Tibial artery (tissue), 4 donors: ENCODE results near the gene SH3D19.

ENCODE experiments used
- DNase-seq, 2 donors: peaks; one replicate each; pipeline ENCODE4 v3.0.0-alpha.2; 2019
- H3K27ac ChIP-seq, 2 donors: fragments of 200-600 bp; sonication (generic) in 1 of 2; 1 replicate in 1 of 2; 2 replicates in 1 of 2; pipeline ENCODE4 v1.5.1; 2018 to 2019; ENCODE audit warnings: mild to moderate bottlenecking in 1 of 2
- H3K27me3 ChIP-seq, 2 donors: fragments of 200-600 bp; sonication (generic) in 1 of 2; one replicate each; pipeline versions ENCODE4 v1.5.1 to v1.6.0; 2016 to 2019
- H3K36me3 ChIP-seq, 3 donors: fragments of 200-600 bp; sonication (generic) in 2 of 3; one replicate each; pipeline ENCODE4 v1.5.1; 2016 to 2019; ENCODE audit warnings: mild to moderate bottlenecking in 2 of 3
- H3K4me1 ChIP-seq, 4 donors: fragments of 200-600 bp; sonication (generic) in 2 of 4; 1 replicate in 3 of 4; 2 replicates in 1 of 4; pipeline ENCODE4 v1.5.1; 2016 to 2019
- H3K4me3 ChIP-seq, 2 donors: fragments of 200-600 bp; sonication (generic) in 1 of 2; 1 replicate in 1 of 2; 2 replicates in 1 of 2; pipeline ENCODE4 v1.5.1; 2018 to 2019; ENCODE audit warnings: mild to moderate bottlenecking in 2 of 2
- H3K9me3 ChIP-seq, 3 donors: fragments of 200-600 bp; sonication (generic) in 1 of 3; one replicate each; pipeline ENCODE4 v1.5.1; 2016 to 2019
- intact Hi-C: fragments of 100-400 bp; cut with DNase I; formaldehyde crosslinking; loops from one replicate; pipeline ENCODE4 v1.15.0; 2023; ENCODE audit warnings: low total_unique reads
- TF ChIP-seq, protein P1 (sequence below), 2 experiments: fragments of 200-600 bp in 1 of 2; fragments of 450-650 bp in 1 of 2; IDR thresholded peaks; one replicate each; pipeline ENCODE4 v1.5.1; 2017 to 2019; ENCODE audit warnings: antibody characterized with exemption in 2 of 2, mild to moderate bottlenecking in 1 of 2, moderate library complexity in 1 of 2

SH3D19 gene

GRCh38 chr4:151192556-151193235 lies 132.7 kb downstream of the SH3D19 start:
- TF ChIP-seq, protein P1, sequence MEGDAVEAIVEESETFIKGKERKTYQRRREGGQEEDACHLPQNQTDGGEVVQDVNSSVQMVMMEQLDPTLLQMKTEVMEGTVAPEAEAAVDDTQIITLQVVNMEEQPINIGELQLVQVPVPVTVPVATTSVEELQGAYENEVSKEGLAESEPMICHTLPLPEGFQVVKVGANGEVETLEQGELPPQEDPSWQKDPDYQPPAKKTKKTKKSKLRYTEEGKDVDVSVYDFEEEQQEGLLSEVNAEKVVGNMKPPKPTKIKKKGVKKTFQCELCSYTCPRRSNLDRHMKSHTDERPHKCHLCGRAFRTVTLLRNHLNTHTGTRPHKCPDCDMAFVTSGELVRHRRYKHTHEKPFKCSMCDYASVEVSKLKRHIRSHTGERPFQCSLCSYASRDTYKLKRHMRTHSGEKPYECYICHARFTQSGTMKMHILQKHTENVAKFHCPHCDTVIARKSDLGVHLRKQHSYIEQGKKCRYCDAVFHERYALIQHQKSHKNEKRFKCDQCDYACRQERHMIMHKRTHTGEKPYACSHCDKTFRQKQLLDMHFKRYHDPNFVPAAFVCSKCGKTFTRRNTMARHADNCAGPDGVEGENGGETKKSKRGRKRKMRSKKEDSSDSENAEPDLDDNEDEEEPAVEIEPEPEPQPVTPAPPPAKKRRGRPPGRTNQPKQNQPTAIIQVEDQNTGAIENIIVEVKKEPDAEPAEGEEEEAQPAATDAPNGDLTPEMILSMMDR (IDR thresholded peaks at IDR 0.05), result no peak
- no peak overlapping the region for H3K4me3 ChIP-seq
- no peaks in the 10 kb centered on the region for H3K27me3 ChIP-seq
- intact Hi-C loops, result no loop called here
- no peaks in the 10 kb centered on the region for H3K36me3 ChIP-seq
- no peak for DNase-seq
- H3K9me3 ChIP-seq, result no peaks in the 10 kb centered on the region
- no peak overlapping the region for H3K27ac ChIP-seq
- peaks cover 0 to 44% (median 17%) of the 10 kb centered on the region in 4 donors for H3K4me1 ChIP-seq

DNA sequence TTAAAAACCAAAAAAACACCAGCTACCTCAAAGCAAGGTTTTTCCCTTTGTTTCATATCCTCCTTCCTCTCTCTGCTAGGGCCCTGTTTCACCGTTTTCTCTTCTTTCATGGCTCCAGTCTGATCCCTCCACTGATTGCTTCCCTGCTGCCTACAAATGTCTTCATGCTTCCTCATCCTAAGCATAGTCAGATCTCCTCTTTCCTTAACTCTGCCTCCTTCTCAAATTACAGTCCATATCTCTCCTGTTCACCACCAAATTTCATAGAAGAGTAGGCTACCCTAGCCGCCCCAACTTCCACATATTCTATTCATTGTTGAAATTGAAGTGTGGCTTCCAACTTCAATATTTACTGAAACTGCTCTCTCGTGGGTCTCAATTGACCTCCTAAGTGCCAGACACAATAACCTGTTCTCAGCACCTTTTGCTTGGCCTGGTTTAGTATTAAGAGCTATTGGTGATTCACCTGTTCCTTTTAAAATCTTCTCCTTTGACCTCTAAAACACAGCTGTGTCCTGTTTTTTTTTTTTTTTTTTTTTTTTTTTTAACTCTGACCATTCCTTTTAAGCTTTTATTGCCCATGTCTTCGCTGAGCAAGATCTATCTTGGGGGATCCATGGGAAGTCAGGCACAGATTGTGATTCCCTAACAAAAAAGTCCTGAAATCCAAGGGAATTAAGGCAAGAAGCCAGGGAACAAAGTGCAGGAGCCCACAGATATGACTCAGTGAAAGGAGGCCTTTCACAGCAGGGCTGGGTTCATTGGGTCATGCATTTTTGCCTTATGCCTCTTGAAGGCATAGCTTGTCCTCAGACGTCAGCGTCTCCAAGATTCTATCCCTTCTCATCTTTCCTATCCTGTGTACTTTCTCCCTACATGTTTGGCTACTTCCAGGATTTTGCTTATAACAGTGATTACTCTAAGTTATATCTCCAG lies 140.6 kb downstream of the SH3D19 start:
- no peak for DNase-seq
- Histone ChIP-seq H3K4me1 (peaks cover 0 to 9% (median 0%) of the 10 kb centered on the region in 4 donors), H3K27me3 (no peaks in the 10 kb centered on the region), H3K27ac (no peak overlapping the region), H3K9me3 (no peaks in the 10 kb centered on the region), H3K4me3 (no peak overlapping the region), H3K36me3 (peaks cover 0 to 5% (median 3%) of the 10 kb centered on the region in 3 donors)
- TF ChIP-seq, protein P1 (IDR thresholded peaks at IDR 0.05), result no peak
- intact Hi-C loops, result no loop called here

DNA sequence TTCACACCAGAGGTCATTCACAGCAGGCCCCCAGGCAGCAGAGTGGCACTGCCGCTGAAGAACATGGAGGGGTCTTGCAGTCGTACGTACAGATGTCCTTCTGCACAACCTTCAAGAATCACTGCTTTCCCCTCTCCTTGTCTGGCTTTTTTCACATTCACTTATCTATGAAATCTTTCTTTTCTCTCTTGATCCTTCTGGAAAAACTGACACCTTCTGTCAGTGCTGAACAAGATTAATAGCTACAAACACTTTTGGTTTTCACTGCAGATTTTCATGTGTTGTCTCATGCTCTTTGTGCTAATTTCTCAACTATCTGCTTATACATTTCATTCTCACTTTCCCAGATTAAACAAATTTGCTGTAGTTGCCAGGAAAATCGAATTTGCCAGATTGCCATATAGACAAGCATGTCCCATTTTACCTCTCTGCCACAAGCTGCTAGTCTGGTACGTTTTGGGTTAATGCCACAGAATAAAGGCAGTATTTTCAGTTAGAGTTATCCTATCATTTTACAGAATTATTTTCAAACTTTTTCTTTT lies 142.9 kb downstream of the SH3D19 start:
- H3K9me3 ChIP-seq, result no peaks in the 10 kb centered on the region
- H3K27ac ChIP-seq, result no peak overlapping the region
- peaks cover 0 to 5% (median 3%) of the 10 kb centered on the region in 3 donors for H3K36me3 ChIP-seq
- no peak for DNase-seq
- intact Hi-C loops, result no loop called here
- H3K4me1 ChIP-seq, result peaks cover 0 to 9% (median 0%) of the 10 kb centered on the region in 4 donors
- H3K27me3 ChIP-seq, result no peaks in the 10 kb centered on the region
- no peak overlapping the region for H3K4me3 ChIP-seq
- TF ChIP-seq, protein P1 (IDR thresholded peaks at IDR 0.05), result no peak

- no peak overlapping the region for H3K27ac ChIP-seq
Measured at GRCh38 chr4:151176685-151177084, 148.7 kb downstream of the SH3D19 start.

More at GRCh38 chr4:151176685-151177084, 148.7 kb downstream of the SH3D19 start:
- no peaks in the 10 kb centered on the region for H3K9me3 ChIP-seq
- H3K36me3 ChIP-seq, result peaks cover 24 to 43% (median 32%) of the 10 kb centered on the region in 3 donors
- H3K4me3 ChIP-seq, result no peak overlapping the region
- H3K27me3 ChIP-seq, result no peaks in the 10 kb centered on the region
- intact Hi-C loops, result no loop called here
- no peak for DNase-seq
- TF ChIP-seq, protein P1 (IDR thresholded peaks at IDR 0.05), result no peak
- H3K4me1 ChIP-seq, result peaks cover 0 to 13% (median 3%) of the 10 kb centered on the region in 4 donors
